ENCODE data around the gene ST3GAL6.

DNA sequence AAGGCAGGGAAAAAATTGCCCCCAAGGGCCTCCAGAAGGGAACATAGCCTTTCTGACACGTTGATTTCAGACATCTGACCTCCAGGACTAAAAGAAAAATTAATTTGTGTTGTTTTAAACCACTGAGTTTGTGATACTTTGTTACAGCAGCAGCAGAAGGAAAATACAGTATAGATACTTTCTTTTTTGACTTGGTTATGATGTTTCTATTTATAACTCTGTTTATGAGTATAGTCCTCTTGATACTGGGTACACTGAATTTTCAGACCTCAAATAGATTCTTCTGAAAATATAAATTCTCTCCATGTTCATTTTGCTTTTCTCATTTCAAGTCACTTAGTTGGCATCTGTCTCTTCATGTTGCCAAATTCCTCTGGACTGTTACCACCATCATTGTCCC is 44.4 kb upstream of the ST3GAL6 start:
- no peak for TF ChIP-seq CTCF (IDR thresholded peaks at IDR 0.05)
- TF ChIP-seq POLR2A (IDR thresholded peaks at IDR 0.05), result no peak

All from Peyer's patch (tissue), 4 donors.